Keratinocyte (primary cell): ENCODE results near the gene COG5. TPM values are rescaled to one million over a fixed set of nuclear protein-coding genes. Genes with fewer than 3 reads are reported as not detected.

ENCODE experiments used
- DNase-seq: peaks from one replicate; pipeline ENCODE4 v3.0.0-alpha.2; 2011; ENCODE audit warnings: low read depth, missing footprints, low spot score
- FAIRE-seq: peaks from 2 replicates; lab custom pipeline; 2011; peaks lifted over from hg19 to GRCh38; lab: Jason Lieb, UNC
- H2AFZ ChIP-seq: 2 replicates; pipeline ENCODE4 v1.6.0; 2012; ENCODE audit warnings: low read length, control low read depth, inconsistent platforms; ENCODE audit not compliant: control insufficient read depth
- H3K27ac ChIP-seq: 2 replicates; pipeline ENCODE4 v1.5.1; 2011; ENCODE audit warnings: low read length; ENCODE audit not compliant: control insufficient read depth, insufficient read depth
- H3K27me3 ChIP-seq: 3 replicates; pipeline ENCODE4 v1.6.0; 2011; ENCODE audit warnings: low read length; ENCODE audit not compliant: control insufficient read depth, insufficient read depth; ENCODE audit errors: extremely low read depth
- H3K36me3 ChIP-seq, 2 experiments: 2 replicates in 1 of 2; 3 replicates in 1 of 2; pipeline ENCODE4 v1.5.1; 2011; ENCODE audit warnings: low read length in 2 of 2, mild to moderate bottlenecking in 1 of 2; ENCODE audit not compliant: control insufficient read depth in 2 of 2, insufficient read depth in 2 of 2; ENCODE audit errors: extremely low read depth in 1 of 2
- H3K4me1 ChIP-seq: 3 replicates; pipeline ENCODE4 v1.5.1; 2011; ENCODE audit warnings: low read length; ENCODE audit not compliant: control insufficient read depth, insufficient read depth; ENCODE audit errors: extremely low read depth
- H3K4me2 ChIP-seq: 3 replicates; pipeline ENCODE4 v1.6.0; 2011; ENCODE audit warnings: low read depth, low read length; ENCODE audit not compliant: control insufficient read depth, insufficient read depth; ENCODE audit errors: extremely low read depth
- H3K4me3 ChIP-seq, 3 experiments: fragments of 200-600 bp in 1 of 3; sonication (generic) in 1 of 3; 2 replicates in 2 of 3; 3 replicates in 1 of 3; pipeline ENCODE4 v1.5.1; 2011 to 2016; ENCODE audit warnings: low read length in 3 of 3, mild to moderate bottlenecking in 3 of 3, control low read depth in 2 of 3, inconsistent platforms in 1 of 3, low read depth in 1 of 3, mixed read lengths in 1 of 3, mixed run types in 1 of 3, moderate library complexity in 1 of 3; ENCODE audit not compliant: control insufficient read depth in 2 of 3, insufficient read depth in 2 of 3; ENCODE audit errors: extremely low read depth in 1 of 3
- H3K79me2 ChIP-seq: 2 replicates; pipeline ENCODE4 v1.6.0; 2012; ENCODE audit warnings: low read length; ENCODE audit not compliant: control insufficient read depth, insufficient read depth
- H3K9ac ChIP-seq: 3 replicates; pipeline ENCODE4 v1.6.0; 2011; ENCODE audit warnings: low read length; ENCODE audit not compliant: control insufficient read depth, insufficient read depth; ENCODE audit errors: extremely low read depth
- H3K9me1 ChIP-seq: 3 replicates; pipeline ENCODE4 v1.6.0; 2011; ENCODE audit warnings: low read length; ENCODE audit not compliant: control insufficient read depth, insufficient read depth; ENCODE audit errors: extremely low read depth
- H3K9me3 ChIP-seq: 2 replicates; pipeline ENCODE4 v1.5.1; 2012; ENCODE audit warnings: low read depth, low read length; ENCODE audit not compliant: control insufficient read depth
- H4K20me1 ChIP-seq: 3 replicates; pipeline ENCODE4 v1.6.0; 2011; ENCODE audit warnings: low read length; ENCODE audit not compliant: control insufficient read depth, insufficient read depth; ENCODE audit errors: extremely low read depth
- CTCF ChIP-seq, 3 experiments: IDR thresholded peaks in 1 of 3; conservative IDR thresholded peaks in 1 of 3; optimal IDR thresholded peaks in 1 of 3; 2 replicates in 2 of 3; 3 replicates in 1 of 3; pipeline versions ENCODE3 to v1.5.1; 2011; ENCODE audit warnings: low read length in 3 of 3, mild to moderate bottlenecking in 3 of 3, moderate library complexity in 2 of 3, control low read depth in 1 of 3, inconsistent platforms in 1 of 3; ENCODE audit not compliant: insufficient read depth in 2 of 3; ENCODE audit errors: extremely low read depth in 1 of 3
- EZH2 ChIP-seq: IDR thresholded peaks from one replicate; pipeline ENCODE4 v1.6.1; 2012; ENCODE audit warnings: inconsistent platforms, mild to moderate bottlenecking, low read length, moderate library complexity
- dilution Hi-C: fragments of 300-500 bp; cut with MboI; formaldehyde crosslinking; loops from one replicate; pipeline ENCODE4 v1.7.0; 2020; ENCODE audit warnings: low sequenced_read_pairs; ENCODE audit not compliant: extremely low pct_ligation_motif_present
- polyA plus RNA-seq, 5 experiments: library from polyadenylated mRNA; depleted of rRNA in 3 of 5; stranded (reverse) in 3 of 5; stranded (forward) in 1 of 5; unstranded in 1 of 5; fragments of >200 nt; gene quantifications; 1 replicate in 1 of 5; 2 replicates in 3 of 5; 3 replicates in 1 of 5; pipeline versions ENCODE4 v1.2.1 to v1.2.3, GENCODE V29; 2011 to 2012; ENCODE audit warnings: missing spikeins in 2 of 5, low read depth in 1 of 5, low replicate concordance in 1 of 5

The COG5 gene
- polyA plus RNA-seq, 1 donor (not counting 4 experiments of a cell fraction or from before 2014, with no cell fraction given), result 50.7 TPM

GRCh38 chr7:107181172-107181571 lies 382.5 kb downstream of the COG5 start:
- H3K4me3 ChIP-seq, result no peak overlapping the region
- FAIRE-seq, result no peak
- H3K9me1 ChIP-seq, result no peaks in the 10 kb centered on the region
- no peak overlapping the region for H2AFZ ChIP-seq
- no peak overlapping the region for H3K9ac ChIP-seq
- peaks cover 2 to 5% of the 10 kb centered on the region in 2 experiments for H3K36me3 ChIP-seq
- H3K4me2 ChIP-seq, result no peak overlapping the region
- no peak overlapping the region for H3K27ac ChIP-seq
- H3K79me2 ChIP-seq, result peaks cover 11% of the 10 kb centered on the region
- H4K20me1 ChIP-seq, result no peaks in the 10 kb centered on the region
- no peak for TF ChIP-seq EZH2
- H3K9me3 ChIP-seq, result no peaks in the 10 kb centered on the region
- dilution Hi-C loops, result no loop called here
- H3K27me3 ChIP-seq, result no peaks in the 10 kb centered on the region
- peaks cover 13% of the 10 kb centered on the region for H3K4me1 ChIP-seq
- no peak for DNase-seq

- no peaks in the 10 kb centered on the region for H4K20me1 ChIP-seq
- dilution Hi-C loops, result no loop called here
- H3K27me3 ChIP-seq, result no peaks in the 10 kb centered on the region
- H2AFZ ChIP-seq, result no peak overlapping the region
- no peak overlapping the region for H3K9ac ChIP-seq
- H3K36me3 ChIP-seq, result peaks cover 2 to 5% of the 10 kb centered on the region in 2 experiments
- H3K4me1 ChIP-seq, result peaks cover 13% of the 10 kb centered on the region
- no peaks in the 10 kb centered on the region for H3K9me1 ChIP-seq
- peak overlapping the region; percentile 49 for H3K4me2 ChIP-seq
- H3K79me2 ChIP-seq, result peaks cover 14% of the 10 kb centered on the region
- TF ChIP-seq EZH2 (no peak), CTCF (optimal IDR thresholded peaks at IDR 0.05 in 1 of 3, IDR thresholded peaks at IDR 0.05 in 1 of 3, conservative IDR thresholded peaks at IDR 0.05 in 1 of 3; ENCODE audit: extremely low read depth in 1 of 3, insufficient read depth in 2 of 3, low read length in 3 of 3) (no peak)
- DNase-seq, result no peak
- no peaks in the 10 kb centered on the region for H3K9me3 ChIP-seq
- H3K4me3 ChIP-seq, result no peak overlapping the region
- H3K27ac ChIP-seq, result peak overlapping the region; percentile 46
- FAIRE-seq, result peak; percentile 84
Measured at GRCh38 chr7:107180378-107180777, 383.3 kb downstream of the COG5 start.
